Measurements from ENCODE around the gene LEP. TPM values are rescaled to one million over a fixed set of nuclear protein-coding genes. Genes with fewer than 3 reads are reported as not detected.
A peak's percentile ranks its signal among the peaks of the same experiment; 100 is the strongest.

Gene LEP
- total and polyA plus RNA-seq, 4 donors: 0.37 to 1.3 TPM; not detected in 2

GRCh38 chr7:128203047-128203491 lies 38.0 kb upstream of the LEP start:
- 62 to 73% methylated on average over 12 of the region's 12 CpGs for WGBS, 2 donors

DNA sequence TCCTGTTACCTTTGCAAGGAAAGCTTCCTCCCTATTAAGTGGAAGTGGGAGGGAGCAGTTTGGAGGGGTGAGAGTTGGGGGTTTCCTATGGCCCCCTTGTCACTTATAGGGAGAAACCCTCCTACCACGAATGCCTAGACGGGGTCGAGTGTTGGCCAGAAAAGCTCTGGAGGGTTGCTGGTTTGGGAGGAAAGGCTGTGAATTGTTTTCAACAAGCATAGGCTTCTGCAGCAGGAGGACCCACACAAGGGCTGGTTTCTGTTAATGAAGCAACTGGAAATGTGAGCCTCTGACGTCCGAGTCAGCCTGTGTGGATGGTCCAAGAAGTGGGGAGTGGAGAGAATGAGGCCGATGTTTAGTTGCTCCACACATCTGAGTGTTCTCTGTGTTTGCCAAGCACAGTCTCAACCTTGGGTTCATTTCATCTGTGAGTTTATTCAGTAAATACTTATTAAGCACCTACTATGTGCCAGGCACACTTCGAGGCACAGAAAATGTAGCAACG lies 37.3 kb upstream of the LEP start:
- Histone ChIP-seq H3K9me3 (ENCODE audit: control insufficient read depth in 4 of 4, insufficient read depth in 3 of 4, low read length in 3 of 4) (peaks cover 0 to 5% (median 0%) of the 10 kb centered on the region in 4 donors), H3K4me3 (no peak overlapping the region), H3K27me3 (ENCODE audit: control insufficient read depth in 3 of 3, insufficient read depth in 3 of 3, low read length in 2 of 3) (peaks cover 4 to 57% (median 25%) of the 10 kb centered on the region in 3 donors), H3K27ac (ENCODE audit: low read depth in 1 of 2, low read length in 1 of 2) (no peak overlapping the region), H3K4me1 (ENCODE audit: control insufficient read depth in 5 of 5, insufficient read depth in 5 of 5, low read length in 5 of 5) (peaks cover 0 to 8% (median 0%) of the 10 kb centered on the region in 5 donors), H3K9ac (ENCODE audit: insufficient read depth in 1 of 2, low read length in 2 of 2) (no peak overlapping the region), H3K36me3 (ENCODE audit: control insufficient read depth in 4 of 4, insufficient read depth in 4 of 4, low read length in 4 of 4) (no peaks in the 10 kb centered on the region)
- DNase-seq (peak in 2 of 3 donors; percentile 6 to 25), ATAC-seq (ENCODE audit: insufficient read depth, low FRiP score) (no peak)
- WGBS, 2 donors: 59 to 75% methylated on average over 8 of the region's 8 CpGs
- no peak for TF ChIP-seq CTCF (IDR thresholded peaks at IDR 0.05; ENCODE audit: control extremely low read depth, extremely low read depth)

More at GRCh38 chr7:128203047-128203491, 38.0 kb upstream of the LEP start:
- H3K9me3 ChIP-seq (ENCODE audit: control insufficient read depth in 4 of 4, insufficient read depth in 3 of 4, low read length in 3 of 4): peaks cover 0 to 5% (median 0%) of the 10 kb centered on the region in 4 donors
- no peak overlapping the region for H3K27ac ChIP-seq (ENCODE audit: low read depth in 1 of 2, low read length in 1 of 2)
- no peak overlapping the region for H3K9ac ChIP-seq (ENCODE audit: insufficient read depth in 1 of 2, low read length in 2 of 2)
- DNase-seq: no peak
- no peak for TF ChIP-seq CTCF (IDR thresholded peaks at IDR 0.05; ENCODE audit: control extremely low read depth, extremely low read depth)
- H3K4me3 ChIP-seq: no peak overlapping the region
- H3K27me3 ChIP-seq (ENCODE audit: control insufficient read depth in 3 of 3, insufficient read depth in 3 of 3, low read length in 2 of 3): peaks cover 4 to 57% (median 25%) of the 10 kb centered on the region in 3 donors
- no peak for ATAC-seq (ENCODE audit: insufficient read depth, low FRiP score)
- no peaks in the 10 kb centered on the region for H3K36me3 ChIP-seq (ENCODE audit: control insufficient read depth in 4 of 4, insufficient read depth in 4 of 4, low read length in 4 of 4)
- peaks cover 0 to 8% (median 0%) of the 10 kb centered on the region in 5 donors for H3K4me1 ChIP-seq (ENCODE audit: control insufficient read depth in 5 of 5, insufficient read depth in 5 of 5, low read length in 5 of 5)

DNA sequence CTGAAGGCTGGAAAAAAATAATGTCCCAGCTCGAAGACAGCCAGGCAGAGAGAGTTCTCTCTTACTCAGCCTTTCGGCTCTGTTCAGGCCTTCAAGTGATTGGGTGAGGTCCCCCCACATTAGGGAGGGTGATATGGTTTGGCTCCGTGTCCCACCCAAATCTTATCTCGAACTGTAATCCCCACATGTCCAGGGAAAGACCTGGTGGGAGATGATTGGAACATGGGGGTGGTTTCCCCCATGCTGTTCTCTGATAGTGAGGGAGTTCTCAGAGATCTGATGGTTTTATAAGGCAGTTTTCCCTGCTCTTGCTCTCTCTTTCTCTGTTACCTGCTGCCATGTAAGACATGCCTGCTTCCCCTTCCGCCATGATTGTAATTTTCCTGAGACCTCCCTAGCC lies 36.6 kb upstream of the LEP start:
- WGBS, 2 donors: 78 to 87% methylated on average over 5 of the region's 5 CpGs
- no peak overlapping the region for H3K4me3 ChIP-seq
- peaks cover 0 to 8% (median 0%) of the 10 kb centered on the region in 5 donors for H3K4me1 ChIP-seq (ENCODE audit: control insufficient read depth in 5 of 5, insufficient read depth in 5 of 5, low read length in 5 of 5)
- DNase-seq: no peak
- peaks cover 0 to 5% (median 0%) of the 10 kb centered on the region in 4 donors for H3K9me3 ChIP-seq (ENCODE audit: control insufficient read depth in 4 of 4, insufficient read depth in 3 of 4, low read length in 3 of 4)
- H3K36me3 ChIP-seq (ENCODE audit: control insufficient read depth in 4 of 4, insufficient read depth in 4 of 4, low read length in 4 of 4): no peaks in the 10 kb centered on the region
- TF ChIP-seq CTCF (IDR thresholded peaks at IDR 0.05; ENCODE audit: control extremely low read depth, extremely low read depth): no peak
- H3K9ac ChIP-seq (ENCODE audit: insufficient read depth in 1 of 2, low read length in 2 of 2): no peak overlapping the region
- H3K27me3 ChIP-seq (ENCODE audit: control insufficient read depth in 3 of 3, insufficient read depth in 3 of 3, low read length in 2 of 3): peaks cover 4 to 57% (median 25%) of the 10 kb centered on the region in 3 donors
- no peak for ATAC-seq (ENCODE audit: insufficient read depth, low FRiP score)
- no peak overlapping the region for H3K27ac ChIP-seq (ENCODE audit: low read depth in 1 of 2, low read length in 1 of 2)
